Stimulated activated CD4-positive, alpha-beta T cell treated with anti-CD3 and anti-CD28 coated beads, Interleukin-15, amount 100 ng/mL, for 48 hours (primary cell): ENCODE data around the gene WASHC4.

Source experiments
- DNase-seq, 2 donors: peaks; one replicate each; pipeline ENCODE4 v3.0.0-alpha.2; 2020; ENCODE audit warnings: low read depth in 2 of 2

The WASHC4 gene, protein sequence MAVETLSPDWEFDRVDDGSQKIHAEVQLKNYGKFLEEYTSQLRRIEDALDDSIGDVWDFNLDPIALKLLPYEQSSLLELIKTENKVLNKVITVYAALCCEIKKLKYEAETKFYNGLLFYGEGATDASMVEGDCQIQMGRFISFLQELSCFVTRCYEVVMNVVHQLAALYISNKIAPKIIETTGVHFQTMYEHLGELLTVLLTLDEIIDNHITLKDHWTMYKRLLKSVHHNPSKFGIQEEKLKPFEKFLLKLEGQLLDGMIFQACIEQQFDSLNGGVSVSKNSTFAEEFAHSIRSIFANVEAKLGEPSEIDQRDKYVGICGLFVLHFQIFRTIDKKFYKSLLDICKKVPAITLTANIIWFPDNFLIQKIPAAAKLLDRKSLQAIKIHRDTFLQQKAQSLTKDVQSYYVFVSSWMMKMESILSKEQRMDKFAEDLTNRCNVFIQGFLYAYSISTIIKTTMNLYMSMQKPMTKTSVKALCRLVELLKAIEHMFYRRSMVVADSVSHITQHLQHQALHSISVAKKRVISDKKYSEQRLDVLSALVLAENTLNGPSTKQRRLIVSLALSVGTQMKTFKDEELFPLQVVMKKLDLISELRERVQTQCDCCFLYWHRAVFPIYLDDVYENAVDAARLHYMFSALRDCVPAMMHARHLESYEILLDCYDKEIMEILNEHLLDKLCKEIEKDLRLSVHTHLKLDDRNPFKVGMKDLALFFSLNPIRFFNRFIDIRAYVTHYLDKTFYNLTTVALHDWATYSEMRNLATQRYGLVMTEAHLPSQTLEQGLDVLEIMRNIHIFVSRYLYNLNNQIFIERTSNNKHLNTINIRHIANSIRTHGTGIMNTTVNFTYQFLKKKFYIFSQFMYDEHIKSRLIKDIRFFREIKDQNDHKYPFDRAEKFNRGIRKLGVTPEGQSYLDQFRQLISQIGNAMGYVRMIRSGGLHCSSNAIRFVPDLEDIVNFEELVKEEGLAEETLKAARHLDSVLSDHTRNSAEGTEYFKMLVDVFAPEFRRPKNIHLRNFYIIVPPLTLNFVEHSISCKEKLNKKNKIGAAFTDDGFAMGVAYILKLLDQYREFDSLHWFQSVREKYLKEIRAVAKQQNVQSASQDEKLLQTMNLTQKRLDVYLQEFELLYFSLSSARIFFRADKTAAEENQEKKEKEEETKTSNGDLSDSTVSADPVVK

GRCh38 chr12:105107494-105108371, at the start of gene WASHC4:
Gene WASHC4, plus strand, starts transcription at chr12:105107731. Its CDS starts 70 bp downstream, at chr12:105107801.
- peak; percentile 88 to 92 for DNase-seq

GRCh38 chr12:105060715-105061378, 46.7 kb upstream of the WASHC4 start:
- no peak for DNase-seq

DNA sequence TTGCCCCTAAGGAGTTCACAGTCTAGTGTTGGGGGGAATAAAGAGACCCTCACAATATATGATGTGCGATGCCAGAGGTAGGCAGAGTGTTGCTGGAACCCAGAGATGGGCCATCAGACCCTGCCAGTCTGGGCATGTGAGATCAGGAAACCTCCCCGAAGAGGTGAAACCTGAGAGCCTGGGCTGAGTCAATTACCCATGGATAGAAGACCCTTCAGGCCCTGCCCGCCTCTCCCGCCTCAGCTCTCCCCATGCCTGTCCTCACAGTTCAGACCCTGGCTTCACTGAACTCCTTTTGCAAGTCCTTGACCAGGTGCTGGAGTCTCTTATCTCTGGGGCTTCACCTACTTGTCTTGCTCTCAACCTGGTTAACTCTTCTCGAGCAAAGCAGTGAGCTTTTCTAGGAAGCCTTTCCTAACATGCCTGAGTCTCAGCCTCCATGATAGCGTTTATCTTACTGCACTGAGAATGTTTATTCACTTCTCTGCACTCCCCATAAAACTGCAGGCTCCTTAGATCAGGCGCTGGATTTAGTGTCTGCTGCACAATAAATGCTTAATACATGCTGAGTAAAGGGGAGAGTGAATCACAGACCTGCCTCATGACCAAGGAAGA, 42.9 kb upstream of the WASHC4 start:
- no peak for DNase-seq

GRCh38 chr12:105067511-105068031, 40.0 kb upstream of the WASHC4 start:
- DNase-seq: no peak

GRCh38 chr12:105069936-105070702, 37.4 kb upstream of the WASHC4 start:
- no peak for DNase-seq

DNA sequence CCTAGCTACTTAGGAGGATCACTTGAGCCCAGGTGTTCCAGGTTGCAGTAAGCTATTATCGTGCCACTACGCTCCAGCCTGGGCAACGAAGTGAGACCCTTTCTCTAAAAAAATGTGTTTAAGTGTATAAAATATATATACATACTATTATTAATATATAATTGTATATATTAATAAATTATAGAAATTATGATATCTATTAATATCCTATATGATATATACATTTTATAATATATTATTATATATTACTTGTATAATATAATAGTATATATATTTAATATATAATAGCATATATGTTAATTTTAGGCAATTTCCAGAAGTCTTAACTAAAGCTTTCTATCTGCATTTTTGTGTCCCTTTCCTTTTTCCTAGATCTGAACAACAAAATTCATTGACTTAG, 35.5 kb upstream of the WASHC4 start:
- no peak for DNase-seq

DNA sequence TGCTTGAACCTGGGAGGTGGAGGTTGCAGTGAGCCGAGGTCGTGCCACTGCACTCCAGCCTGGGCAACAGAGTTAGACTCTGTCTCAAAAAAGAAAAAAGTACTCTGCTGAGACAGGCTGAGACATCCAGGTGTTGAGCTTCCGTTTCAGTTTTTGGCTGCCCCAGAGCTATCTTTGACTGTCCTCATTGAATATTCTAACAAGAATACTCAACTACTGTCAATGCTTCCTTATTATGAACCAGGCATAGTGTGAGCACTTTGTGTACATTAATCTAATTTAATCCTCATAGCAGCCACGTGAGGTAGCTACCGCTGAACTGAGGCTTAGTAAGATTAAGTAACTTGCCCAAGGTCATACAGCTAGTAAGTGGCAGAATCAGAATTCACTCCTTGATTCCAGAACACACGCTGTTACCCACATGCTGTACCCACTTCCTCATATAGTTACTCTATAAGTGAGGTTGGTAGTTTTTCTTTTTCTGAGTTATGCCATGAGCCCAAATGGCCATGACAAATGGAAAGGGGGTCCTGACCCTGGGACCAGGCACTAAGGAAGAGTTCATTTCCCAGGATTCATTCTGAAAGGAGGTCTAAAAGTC, 34.5 kb upstream of the WASHC4 start:
- no peak for DNase-seq

DNA sequence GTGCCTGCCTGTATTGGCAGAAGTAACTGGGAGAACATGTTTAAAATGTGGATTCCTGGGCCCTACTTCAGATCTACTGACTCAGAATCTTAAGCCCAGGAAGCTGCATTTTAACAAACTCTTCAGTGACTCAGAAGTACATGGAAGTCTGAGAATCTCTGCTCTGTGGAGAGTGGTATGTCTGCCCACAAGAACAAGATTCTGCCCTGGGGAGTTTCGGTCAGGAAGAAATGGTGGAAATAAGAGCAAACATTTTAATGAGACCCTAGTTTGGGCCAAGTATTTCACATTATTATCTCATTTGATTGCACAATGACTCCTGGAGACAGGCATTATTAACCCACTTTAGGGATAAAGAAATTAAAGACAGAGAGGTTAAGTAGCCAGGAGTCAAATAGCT, 31.4 kb upstream of the WASHC4 start:
- DNase-seq: no peak

GRCh38 chr12:105076913-105077312, 30.6 kb upstream of the WASHC4 start:
- DNase-seq: no peak

DNA sequence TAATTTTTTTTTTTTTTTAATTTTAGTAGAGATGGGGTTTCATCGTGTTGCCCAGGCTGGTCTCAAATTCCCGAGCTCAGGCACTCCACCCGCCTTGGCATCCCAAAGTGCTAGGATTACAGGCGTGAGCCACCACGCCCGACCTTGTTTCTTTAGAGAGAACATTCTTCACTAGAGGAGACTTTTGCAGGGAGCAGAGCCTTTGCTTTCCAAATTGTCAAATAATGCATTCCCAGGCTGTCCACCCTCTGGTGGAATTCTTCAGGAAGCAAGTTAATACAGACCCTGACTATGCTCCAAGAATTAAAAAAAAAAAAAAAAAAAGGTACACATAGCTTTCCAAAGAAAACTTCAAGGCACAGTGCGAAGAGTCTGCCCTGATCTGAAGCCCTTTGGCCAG, 30.1 kb upstream of the WASHC4 start:
- DNase-seq: no peak

- DNase-seq: no peak
These were observed 28.6 kb upstream of the WASHC4 start for GRCh38 chr12:105078712-105079570.

DNA sequence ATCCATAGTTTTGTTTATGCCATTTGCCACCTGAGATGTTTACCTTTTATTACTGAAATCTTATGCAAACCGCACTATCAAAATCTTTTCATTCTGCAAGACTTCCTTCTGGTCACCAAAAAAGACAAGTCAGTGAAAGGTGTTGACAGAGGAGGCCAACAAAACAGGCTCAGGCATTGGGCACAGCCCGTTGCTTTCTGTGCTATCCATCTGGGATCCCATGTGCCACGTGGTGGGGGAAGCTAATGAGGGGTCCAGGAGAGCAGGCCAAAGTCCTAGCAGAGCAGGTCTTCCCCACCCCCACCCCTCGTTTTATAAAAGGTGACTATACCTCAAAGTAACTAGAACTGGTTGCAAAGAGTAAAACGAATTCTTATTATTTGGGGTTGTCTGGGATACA, 24.5 kb upstream of the WASHC4 start:
- no peak for DNase-seq

GRCh38 chr12:105083551-105084105, 23.9 kb upstream of the WASHC4 start:
- DNase-seq: no peak

GRCh38 chr12:105084251-105085250, 23.0 kb upstream of the WASHC4 start, which contains the start of gene ALDH1L2:
Gene ALDH1L2, minus strand, starts transcription at chr12:105084458. Its CDS starts 22 bp downstream, at chr12:105084436.
- peak; percentile 33 to 61 for DNase-seq

DNA sequence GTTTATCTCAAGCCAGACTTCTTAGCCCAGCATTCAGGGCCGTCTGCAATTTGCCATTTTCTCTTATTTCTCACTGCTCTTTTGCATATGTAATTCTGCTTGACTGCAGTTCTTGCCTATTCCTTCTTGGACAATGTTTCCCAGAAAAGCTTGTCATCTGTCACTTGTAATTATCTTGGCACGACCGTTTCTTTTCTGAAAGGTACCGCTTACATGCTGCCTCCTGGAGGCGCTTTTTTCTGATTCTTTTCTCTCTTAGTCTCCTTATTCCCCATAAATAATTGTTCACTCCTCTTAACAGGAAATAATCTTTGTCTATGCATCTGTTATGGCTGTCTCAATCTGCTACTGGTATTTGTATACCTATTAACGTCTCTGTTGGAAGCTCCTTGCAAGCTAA, 22.0 kb upstream of the WASHC4 start:
- DNase-seq: no peak

GRCh38 chr12:105089817-105090216, 17.7 kb upstream of the WASHC4 start:
- no peak for DNase-seq
